ENCODE data around the gene WWOX. TPM values are rescaled to one million over a fixed set of nuclear protein-coding genes. Genes with fewer than 3 reads are reported as not detected.

Gene WWOX
- total and polyA plus RNA-seq, 2 donors (not counting 3 experiments of a cell fraction or from before 2014, with no cell fraction given): 6.2 to 12.5 TPM

GRCh38 chr16:78655331-78656113 is 556.1 kb downstream of the WWOX start:
- Histone ChIP-seq H4K20me1 (replicated peaks; ENCODE audit: control insufficient read depth, extremely low read depth, insufficient read depth, low read length) (no peaks in the 10 kb centered on the region), H3K27me3 (ENCODE audit: control insufficient read depth in 2 of 2, insufficient read depth in 2 of 2, low read length in 2 of 2) (no peaks in the 10 kb centered on the region), H2AFZ (ENCODE audit: low read depth, low read length) (no peak overlapping the region), H3K36me3 (ENCODE audit: control insufficient read depth in 2 of 2, extremely low read depth in 1 of 2, insufficient read depth in 2 of 2, low read length in 2 of 2) (no peaks in the 10 kb centered on the region), H3K79me2 (ENCODE audit: control insufficient read depth, insufficient read depth, low read length) (no peaks in the 10 kb centered on the region), H3K27ac (ENCODE audit: insufficient read depth, low read depth, low read length) (no peak overlapping the region), H3K9me3 (replicated peaks; ENCODE audit: control insufficient read depth, insufficient read depth, low read length) (peaks cover 2% of the 10 kb centered on the region), H3K4me2 (ENCODE audit: insufficient read depth, low read length) (no peak overlapping the region), H3K4me3 (replicated peaks in 1 of 3; ENCODE audit: insufficient read depth in 1 of 3, low read depth in 1 of 3, low read length in 3 of 3) (no peak overlapping the region), H3K9me1 (replicated peaks; ENCODE audit: control insufficient read depth, extremely low read depth, insufficient read depth, low read length) (no peaks in the 10 kb centered on the region), H3K9ac (replicated peaks; ENCODE audit: extremely low read depth, insufficient read depth, low read length) (no peak overlapping the region), H3K4me1 (ENCODE audit: control insufficient read depth, extremely low read depth, insufficient read depth, low read length) (no peaks in the 10 kb centered on the region)
- dilution Hi-C loops (cut with MboI; ENCODE audit: extremely low pct_ligation_motif_present, low sequenced_read_pairs): no loop called here
- ChIA-PET CTCF (no interaction called here), POLR2A (no interaction called here)
- no TSS peak for BruUV-seq (replicated peaks)
- no peak for FAIRE-seq
- DNase-seq (ENCODE audit: low read depth, low spot score): no peak
- no peak for TF ChIP-seq GATA2 (IDR thresholded peaks at IDR 0.05; ENCODE audit: insufficient read depth, insufficient read length, low read depth, low read length)
- TF ChIP-seq POLR2A (IDR thresholded peaks at IDR 0.05; ENCODE audit: low read depth, low read length): no peak
- TF ChIP-seq CTCF (IDR thresholded peaks at IDR 0.05; ENCODE audit: extremely low read depth in 1 of 2, insufficient read depth in 1 of 2, low read depth in 1 of 2, low read length in 2 of 2): no peak
- no peak for TF ChIP-seq EZH2 (IDR thresholded peaks at IDR 0.05; ENCODE audit: borderline replicate concordance, low read depth, low read length, severe bottlenecking)
- TF ChIP-seq POLR2AphosphoS5 (IDR thresholded peaks at IDR 0.05; ENCODE audit: insufficient read depth, low read depth, low read length): no peak
- no peak for TF ChIP-seq JUN (IDR thresholded peaks at IDR 0.05; ENCODE audit: borderline replicate concordance, insufficient read depth, insufficient read length, low read depth)
- intact Hi-C loops (cut with micrococcal nuclease): no loop called here
